ENCODE measurements around the gene IGSF21. TPM values are rescaled to one million over a fixed set of nuclear protein-coding genes. Genes with fewer than 3 reads are reported as not detected.

IGSF21 gene
- total RNA-seq, 3 donors from 2014 or later (not counting 1 experiment from before 2014, with no cell fraction given) = not detected

DNA sequence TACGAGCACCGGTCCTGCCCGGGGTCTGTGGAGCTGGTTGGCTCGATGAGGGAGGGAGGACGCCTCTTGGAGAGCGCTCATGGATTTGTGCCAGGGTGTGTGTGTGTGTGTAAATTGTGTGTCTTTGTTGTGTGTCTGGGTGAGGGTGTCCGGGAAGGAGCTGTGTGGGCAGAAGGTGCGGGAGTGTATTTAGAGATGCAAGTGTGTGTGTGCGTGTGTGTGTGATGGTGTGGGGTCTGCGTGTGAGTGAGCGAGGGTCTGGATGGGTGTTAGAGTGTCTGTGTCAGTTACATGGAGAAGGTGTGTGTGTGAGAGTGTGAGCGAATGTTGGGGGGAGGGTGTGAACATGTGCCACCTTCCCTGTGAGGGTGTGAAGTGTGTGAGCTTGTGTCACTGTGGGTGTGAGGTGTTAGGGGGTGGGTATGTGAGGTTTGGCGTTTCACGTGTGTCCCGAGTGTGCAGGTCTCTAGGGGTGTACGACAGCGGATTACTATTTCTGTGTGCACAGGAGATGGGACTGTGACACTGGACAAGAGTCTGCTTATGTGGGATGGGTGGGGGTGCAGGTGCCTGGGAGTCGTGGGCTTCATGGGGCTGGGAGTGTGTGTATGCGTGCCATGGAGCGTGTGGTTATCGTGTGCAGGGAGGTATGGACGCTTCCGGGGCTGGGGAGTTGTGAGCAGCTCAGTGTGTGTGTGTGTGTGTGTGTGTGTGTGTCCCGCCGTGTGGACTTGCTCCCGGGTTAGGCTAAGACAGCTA is 880 bp downstream of the IGSF21 start:
- ATAC-seq (peak in 1 of 3 donors; percentile 5), DNase-seq (no peak)
- Mint-ChIP-seq H3K4me3 (no peak overlapping the region), H3K36me3 (no peaks in the 10 kb centered on the region), H3K27me3 (ENCODE audit: low read depth in 2 of 2) (peaks cover 37 to 61% of the 10 kb centered on the region in 2 donors), H3K9me3 (no peaks in the 10 kb centered on the region), H3K27ac (no peak overlapping the region), H3K4me1 (peaks cover 5 to 24% of the 10 kb centered on the region in 2 donors)
- intact Hi-C loops (cut with micrococcal nuclease) = no loop called here
- H3K4me3 ChIP-seq (ENCODE audit: low read length) = no peak overlapping the region
- no peaks in the 10 kb centered on the region for H3K9me3 ChIP-seq (ENCODE audit: control insufficient read depth, insufficient read depth, low read length)
- no peaks in the 10 kb centered on the region for H3K36me3 ChIP-seq (ENCODE audit: control insufficient read depth, insufficient read depth, low read length)
- TF ChIP-seq, protein P1, sequence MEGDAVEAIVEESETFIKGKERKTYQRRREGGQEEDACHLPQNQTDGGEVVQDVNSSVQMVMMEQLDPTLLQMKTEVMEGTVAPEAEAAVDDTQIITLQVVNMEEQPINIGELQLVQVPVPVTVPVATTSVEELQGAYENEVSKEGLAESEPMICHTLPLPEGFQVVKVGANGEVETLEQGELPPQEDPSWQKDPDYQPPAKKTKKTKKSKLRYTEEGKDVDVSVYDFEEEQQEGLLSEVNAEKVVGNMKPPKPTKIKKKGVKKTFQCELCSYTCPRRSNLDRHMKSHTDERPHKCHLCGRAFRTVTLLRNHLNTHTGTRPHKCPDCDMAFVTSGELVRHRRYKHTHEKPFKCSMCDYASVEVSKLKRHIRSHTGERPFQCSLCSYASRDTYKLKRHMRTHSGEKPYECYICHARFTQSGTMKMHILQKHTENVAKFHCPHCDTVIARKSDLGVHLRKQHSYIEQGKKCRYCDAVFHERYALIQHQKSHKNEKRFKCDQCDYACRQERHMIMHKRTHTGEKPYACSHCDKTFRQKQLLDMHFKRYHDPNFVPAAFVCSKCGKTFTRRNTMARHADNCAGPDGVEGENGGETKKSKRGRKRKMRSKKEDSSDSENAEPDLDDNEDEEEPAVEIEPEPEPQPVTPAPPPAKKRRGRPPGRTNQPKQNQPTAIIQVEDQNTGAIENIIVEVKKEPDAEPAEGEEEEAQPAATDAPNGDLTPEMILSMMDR (IDR thresholded peaks at IDR 0.05) = no peak
- peaks cover 21% of the 10 kb centered on the region for H3K27me3 ChIP-seq (ENCODE audit: control insufficient read depth, insufficient read depth, low read length)
- H3K4me1 ChIP-seq (ENCODE audit: control insufficient read depth, insufficient read depth, low read length) = no peaks in the 10 kb centered on the region
- 6% methylated on average over 26 of the region's 26 CpGs for WGBS (ENCODE audit: insufficient coverage)
- no peak overlapping the region for H3K27ac ChIP-seq (ENCODE audit: low read length)

DNA sequence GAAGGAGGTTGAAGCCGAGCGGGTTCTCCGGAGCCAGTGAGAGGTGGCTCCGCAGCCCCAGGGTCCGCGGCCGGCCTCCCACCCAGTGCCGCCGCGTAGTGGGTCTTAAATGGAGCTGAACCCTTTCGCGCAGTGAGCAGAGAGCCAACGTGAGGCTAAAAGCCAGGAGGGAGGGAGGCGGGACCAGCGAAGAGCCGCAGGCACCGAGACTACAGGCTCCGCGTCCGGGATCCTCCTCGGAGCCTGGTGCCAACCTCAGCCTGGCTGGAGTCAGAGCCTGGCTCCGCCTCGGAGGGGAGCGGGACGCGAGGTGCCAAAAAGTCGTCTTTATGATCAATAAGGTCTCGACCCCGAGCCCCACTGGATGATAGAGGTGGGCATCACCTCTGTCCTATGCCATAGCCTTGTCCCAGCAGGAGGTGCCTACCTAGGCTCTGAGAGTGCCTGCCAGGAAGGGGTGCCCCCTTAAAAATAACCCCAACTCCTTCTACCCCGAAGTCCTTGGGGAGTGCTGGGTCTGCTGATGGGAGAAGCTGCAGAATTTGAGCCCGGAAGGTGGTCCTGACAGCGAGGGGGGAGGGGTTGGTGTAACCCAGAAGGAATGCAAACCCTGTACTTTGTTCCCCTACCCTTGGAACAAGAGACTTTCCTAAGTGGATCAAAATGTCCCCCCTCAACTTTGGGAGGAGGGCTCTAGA is 1.6 kb downstream of the IGSF21 start:
- Mint-ChIP-seq H3K4me3 (no peak overlapping the region), H3K9me3 (no peaks in the 10 kb centered on the region), H3K36me3 (no peaks in the 10 kb centered on the region), H3K27me3 (ENCODE audit: low read depth in 2 of 2) (peaks cover 42 to 54% of the 10 kb centered on the region in 2 donors), H3K4me1 (peaks cover 5 to 24% of the 10 kb centered on the region in 2 donors), H3K27ac (no peak overlapping the region)
- 7% methylated on average over 30 of the region's 32 CpGs for WGBS (ENCODE audit: insufficient coverage)
- no peak for ATAC-seq
- TF ChIP-seq, protein P1 (IDR thresholded peaks at IDR 0.05) = no peak
- Histone ChIP-seq H3K9me3 (ENCODE audit: control insufficient read depth, insufficient read depth, low read length) (no peaks in the 10 kb centered on the region), H3K27ac (ENCODE audit: low read length) (no peak overlapping the region), H3K4me3 (ENCODE audit: low read length) (no peak overlapping the region), H3K27me3 (ENCODE audit: control insufficient read depth, insufficient read depth, low read length) (peaks cover 21% of the 10 kb centered on the region), H3K4me1 (ENCODE audit: control insufficient read depth, insufficient read depth, low read length) (no peaks in the 10 kb centered on the region), H3K36me3 (ENCODE audit: control insufficient read depth, insufficient read depth, low read length) (no peaks in the 10 kb centered on the region)
- intact Hi-C loops (cut with micrococcal nuclease) = no loop called here
- no peak for DNase-seq

DNA sequence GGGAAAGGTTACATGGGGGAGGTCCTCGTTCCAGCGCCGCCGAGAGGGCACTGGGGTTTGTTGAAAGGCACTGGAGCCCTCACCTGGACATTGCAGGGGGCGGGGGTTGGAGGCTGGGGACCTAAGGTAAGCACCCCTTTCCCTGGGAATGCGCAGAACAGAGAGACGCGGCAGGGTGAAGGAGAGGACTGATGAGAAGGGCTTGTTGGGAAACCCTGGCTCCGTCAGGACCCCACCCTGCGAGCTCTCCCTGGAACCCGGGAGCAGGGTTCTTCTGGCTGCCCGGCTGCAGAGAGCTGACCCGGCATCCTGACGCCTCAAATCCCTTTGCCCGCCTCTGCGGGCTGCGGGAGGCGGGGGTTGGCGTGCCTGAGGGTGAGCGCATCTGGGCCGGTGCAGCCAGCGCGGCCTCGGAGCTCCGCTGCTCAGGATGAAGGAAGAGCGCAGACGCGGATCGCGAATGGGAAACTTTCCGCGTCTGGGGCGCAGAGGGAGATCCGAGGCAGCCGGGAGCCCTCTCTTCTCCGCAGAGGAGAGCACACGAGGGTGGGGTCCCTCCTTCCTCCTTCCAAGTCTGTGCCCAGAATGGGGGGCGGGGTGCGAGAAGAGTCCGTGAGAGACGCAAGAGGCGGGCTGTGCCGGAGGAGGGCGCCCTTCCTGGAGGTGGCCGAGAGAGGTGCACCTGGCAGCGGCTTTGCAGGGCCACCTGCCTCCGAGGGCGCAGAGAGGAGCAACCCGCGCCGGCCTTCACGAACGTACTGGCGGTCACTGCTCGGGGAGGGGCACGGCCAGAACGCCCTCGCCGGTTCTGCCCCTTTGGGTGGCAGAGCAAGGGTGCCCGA is 2.4 kb downstream of the IGSF21 start:
- H3K36me3 Mint-ChIP-seq = no peaks in the 10 kb centered on the region
- TF ChIP-seq, protein P1 (IDR thresholded peaks at IDR 0.05) = no peak
- H3K9me3 ChIP-seq (ENCODE audit: control insufficient read depth, insufficient read depth, low read length) = no peaks in the 10 kb centered on the region
- no peak overlapping the region for H3K4me3 ChIP-seq (ENCODE audit: low read length)
- ATAC-seq (no peak), DNase-seq (no peak)
- peaks cover 21% of the 10 kb centered on the region for H3K27me3 ChIP-seq (ENCODE audit: control insufficient read depth, insufficient read depth, low read length)
- no peaks in the 10 kb centered on the region for H3K9me3 Mint-ChIP-seq
- peaks cover 5 to 24% of the 10 kb centered on the region in 2 donors for H3K4me1 Mint-ChIP-seq
- no peak overlapping the region for H3K4me3 Mint-ChIP-seq
- intact Hi-C loops (cut with micrococcal nuclease) = no loop called here
- H3K36me3 ChIP-seq (ENCODE audit: control insufficient read depth, insufficient read depth, low read length) = no peaks in the 10 kb centered on the region
- H3K27me3 Mint-ChIP-seq (ENCODE audit: low read depth in 2 of 2) = peaks cover 45 to 54% of the 10 kb centered on the region in 2 donors
- H3K27ac Mint-ChIP-seq = no peak overlapping the region
- H3K27ac ChIP-seq (ENCODE audit: low read length) = no peak overlapping the region
- 4% methylated on average over 60 of the region's 60 CpGs for WGBS (ENCODE audit: insufficient coverage)
- no peaks in the 10 kb centered on the region for H3K4me1 ChIP-seq (ENCODE audit: control insufficient read depth, insufficient read depth, low read length)
